ENCODE data around the gene ACAD10. TPM values are rescaled to one million over a fixed set of nuclear protein-coding genes. Genes with fewer than 3 reads are reported as not detected.

Gene ACAD10
- total and polyA plus RNA-seq, 7 donors: 6.0 to 20.2 (median 10.9) TPM

GRCh38 chr12:111767362-111768158 is 81.7 kb downstream of the ACAD10 start:
- Histone ChIP-seq H3K27ac (peak overlapping the region; percentile 80), H3K27me3 (ENCODE audit: insufficient read depth in 3 of 3, low read length in 2 of 3) (no peaks in the 10 kb centered on the region), H3K36me3 (ENCODE audit: insufficient read depth in 1 of 2, low read depth in 1 of 2) (no peaks in the 10 kb centered on the region), H3K4me3 (peak overlapping the region; percentile 96), H3K9me3 (no peaks in the 10 kb centered on the region), H3K4me1 (peaks cover 8% of the 10 kb centered on the region)
- intact Hi-C loops (cut with DNase I): no loop called here
- no peak for TF ChIP-seq CTCF (IDR thresholded peaks at IDR 0.05)
- ATAC-seq (peak; percentile 26 to 52 (median 34)), DNase-seq (peak in 1 of 2 donors; percentile 61)
- whole genome bisulfite sequencing, 3 donors: 9 to 16% (median 12%) methylated on average over 18 of the region's 18 CpGs

- H3K27me3 ChIP-seq (ENCODE audit: insufficient read depth in 3 of 3, low read length in 2 of 3): no peaks in the 10 kb centered on the region
- no peaks in the 10 kb centered on the region for H3K9me3 ChIP-seq
- peak overlapping the region; percentile 96 for H3K4me3 ChIP-seq
- ATAC-seq (no peak), DNase-seq (no peak)
- peaks cover 15% of the 10 kb centered on the region for H3K4me1 ChIP-seq
- intact Hi-C loops (cut with DNase I): no loop called here
- H3K27ac ChIP-seq: no peak overlapping the region
- TF ChIP-seq CTCF (IDR thresholded peaks at IDR 0.05): no peak
- WGBS, 3 donors: 79 to 89% (median 86%) methylated on average over 9 of the region's 9 CpGs
- H3K36me3 ChIP-seq (ENCODE audit: insufficient read depth in 1 of 2, low read depth in 1 of 2): no peaks in the 10 kb centered on the region
Observed at GRCh38 chr12:111768159-111768895, 82.5 kb downstream of the ACAD10 start.

- ATAC-seq (no peak), DNase-seq (no peak)
- Histone ChIP-seq H3K4me3 (peak overlapping the region; percentile 96), H3K9me3 (no peaks in the 10 kb centered on the region), H3K4me1 (peaks cover 24% of the 10 kb centered on the region), H3K27ac (no peak overlapping the region), H3K27me3 (ENCODE audit: insufficient read depth in 3 of 3, low read length in 2 of 3) (no peaks in the 10 kb centered on the region), H3K36me3 (ENCODE audit: insufficient read depth in 1 of 2, low read depth in 1 of 2) (no peaks in the 10 kb centered on the region)
- TF ChIP-seq CTCF (IDR thresholded peaks at IDR 0.05): no peak
- intact Hi-C loops (cut with DNase I): no loop called here
- WGBS, 3 donors: 91 to 92% (median 91%) methylated on average over 8 of the region's 8 CpGs
Observed at GRCh38 chr12:111769599-111769998, 83.7 kb downstream of the ACAD10 start.

- ATAC-seq (peak; percentile 77 to 85 (median 80)), DNase-seq (peak; percentile 85 to 86)
- Histone ChIP-seq H3K9me3 (no peaks in the 10 kb centered on the region), H3K27me3 (ENCODE audit: insufficient read depth in 3 of 3, low read length in 2 of 3) (no peaks in the 10 kb centered on the region), H3K4me1 (peaks cover 49% of the 10 kb centered on the region), H3K27ac (peak overlapping the region; percentile 85), H3K4me3 (peak overlapping the region; percentile 47), H3K36me3 (ENCODE audit: insufficient read depth in 1 of 2, low read depth in 1 of 2) (no peaks in the 10 kb centered on the region)
- 22 to 35% (median 24%) methylated on average over 17 of the region's 17 CpGs for WGBS, 3 donors
- TF ChIP-seq CTCF (IDR thresholded peaks at IDR 0.05): no peak
- intact Hi-C loops (cut with DNase I): no loop called here
Observed at GRCh38 chr12:111773801-111774551, 88.1 kb downstream of the ACAD10 start.

Measured in psoas muscle (tissue), 8 donors.